ENCODE results near the gene ARRDC3.
"Not testable (repeated sequence)": the region's sequence is repeated elsewhere in the genome, so short reads cannot be mapped to it uniquely, and the experiment has no call there.

ARRDC3 gene

DNA sequence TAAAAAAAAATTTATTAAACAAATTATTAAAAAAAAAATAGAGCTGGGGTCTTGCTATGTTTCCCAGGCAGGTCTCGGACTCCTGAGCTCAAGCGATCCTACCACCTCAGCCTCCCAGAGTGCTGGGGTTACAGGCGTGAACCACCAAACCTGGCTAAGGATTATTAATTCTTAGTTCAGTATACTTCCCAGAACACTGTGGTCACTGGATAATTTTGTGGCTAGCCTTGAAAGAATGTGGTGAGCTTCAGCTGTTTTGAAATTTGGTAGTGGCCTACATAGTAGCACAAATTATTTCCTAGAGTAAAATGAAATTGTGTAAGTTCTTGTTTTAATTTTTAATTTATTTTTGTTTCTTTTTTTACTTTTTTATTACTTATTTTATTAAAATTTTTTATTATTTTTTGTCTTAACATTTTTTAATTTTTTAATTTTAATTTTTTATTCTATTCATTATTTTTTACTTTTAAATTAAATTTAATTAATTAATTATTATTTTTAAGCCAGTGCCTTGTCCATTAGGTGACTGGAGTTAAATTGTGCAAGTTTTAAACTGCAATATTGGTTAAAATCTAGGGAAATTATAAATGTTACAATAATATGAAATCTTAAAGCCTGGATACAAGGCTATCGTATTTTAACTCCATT is 23.0 kb downstream of the ARRDC3 start:
- no peak for DNase-seq (ENCODE audit: low spot score)

DNA sequence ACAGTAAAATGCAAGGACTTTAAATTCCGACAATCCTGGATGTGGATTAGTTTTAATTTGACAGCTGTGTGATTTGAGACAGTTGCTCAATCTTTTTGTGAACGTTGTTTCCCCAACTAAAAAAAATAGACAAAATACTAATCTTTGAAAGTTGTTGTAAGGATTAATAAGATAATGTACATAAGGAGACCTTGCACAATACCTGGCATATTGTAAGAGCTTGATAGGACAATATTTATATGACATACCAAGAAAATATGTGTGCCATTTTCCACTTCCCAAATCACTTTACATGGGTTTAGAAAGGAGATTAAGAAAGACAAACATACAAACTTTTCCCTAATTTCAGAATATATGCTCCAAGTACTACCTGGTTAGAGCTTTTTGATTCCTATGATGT is 25.3 kb downstream of the ARRDC3 start:
- no peak for DNase-seq (ENCODE audit: low spot score)

DNA sequence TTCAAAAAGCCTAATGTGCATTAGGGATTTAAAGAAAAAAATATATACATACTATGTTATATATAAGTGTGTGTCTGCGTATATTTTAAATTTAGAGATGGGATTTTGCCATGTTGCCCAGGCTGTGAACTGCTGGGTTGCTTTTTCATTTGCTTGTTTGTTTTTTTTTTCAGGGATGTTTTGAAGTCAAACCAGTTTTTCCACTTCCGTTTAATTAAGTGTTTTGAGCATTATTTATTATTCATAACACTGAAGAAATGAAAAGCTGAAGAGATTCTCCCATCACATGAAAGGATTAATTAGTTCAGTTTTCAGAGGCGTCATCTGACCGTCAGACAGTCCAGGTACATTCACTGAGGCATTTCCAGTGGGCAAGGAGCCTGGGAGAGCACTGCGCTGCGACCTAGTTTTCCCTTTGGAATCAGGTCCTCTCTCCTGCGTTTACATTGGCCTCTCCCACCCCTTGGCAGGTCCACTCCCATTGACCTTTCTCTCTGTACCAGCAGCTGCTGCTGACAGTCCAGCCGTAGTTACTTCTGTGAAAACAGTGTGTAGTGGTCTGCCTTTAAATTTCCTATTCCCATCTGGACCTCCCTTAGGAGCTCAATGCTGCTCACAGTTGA is 26.0 kb downstream of the ARRDC3 start:
- DNase-seq (ENCODE audit: low spot score), result no peak

DNA sequence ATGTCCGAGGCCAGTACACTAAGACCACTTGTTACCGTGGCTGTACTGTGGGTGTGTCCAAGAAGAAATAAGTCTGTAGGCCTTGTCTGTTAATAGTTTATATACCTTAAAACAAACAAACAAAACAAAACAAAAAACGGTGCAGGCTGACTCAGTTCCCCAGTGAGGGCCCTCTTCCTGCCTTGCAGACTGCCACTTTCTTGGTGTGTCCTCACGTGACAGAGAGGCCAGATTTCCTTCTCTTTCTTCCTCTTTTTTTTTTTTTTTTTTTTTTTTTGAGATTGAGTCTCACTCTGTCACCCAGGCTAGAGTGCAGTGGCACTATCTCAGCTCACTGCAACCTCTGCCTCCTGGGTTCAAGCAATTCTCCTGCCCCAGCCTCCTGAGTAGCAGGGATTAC is 28.2 kb downstream of the ARRDC3 start:
- DNase-seq (ENCODE audit: low spot score), result not testable (repeated sequence)

DNA sequence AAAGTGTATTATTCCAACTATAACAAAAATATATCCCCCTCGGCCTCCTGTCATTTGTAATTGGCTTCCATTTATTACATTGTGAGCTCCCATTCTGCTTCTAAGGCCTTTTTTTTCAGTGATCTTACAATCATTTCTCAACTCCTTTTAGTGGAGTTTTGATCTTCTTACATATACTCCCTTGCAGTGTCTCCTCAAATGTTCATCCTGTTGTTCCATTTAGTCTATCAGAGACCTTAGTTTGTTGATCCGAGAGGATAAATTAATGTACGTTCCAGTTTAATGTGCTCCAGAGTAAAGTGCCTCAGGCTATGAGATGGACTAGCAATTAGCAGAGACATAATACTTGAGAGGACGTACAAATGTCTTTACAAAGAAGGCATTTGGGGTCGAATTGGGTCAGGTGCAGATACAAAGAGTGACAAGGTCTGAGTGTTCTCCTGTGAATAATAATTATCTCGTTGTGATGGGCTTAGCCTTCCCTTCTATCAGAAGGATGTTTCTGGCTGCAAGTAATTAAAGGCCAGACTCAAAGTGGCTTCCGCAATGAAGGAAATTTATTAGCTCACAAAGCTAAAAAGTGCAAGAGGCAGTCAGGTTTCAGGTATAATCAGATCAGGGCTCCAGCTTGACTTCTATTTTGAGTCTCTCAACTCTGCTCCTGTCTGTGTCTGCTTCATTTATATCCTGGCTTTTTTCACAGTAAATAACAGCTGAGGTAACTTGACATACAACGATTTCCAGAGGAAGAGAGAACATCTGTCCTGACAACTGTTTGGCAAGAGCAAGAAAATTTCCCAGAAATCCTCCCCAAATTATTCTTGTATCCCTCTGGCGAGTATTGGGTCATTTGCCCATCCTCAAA is 30.1 kb downstream of the ARRDC3 start:
- no peak for DNase-seq (ENCODE audit: low spot score)

DNA sequence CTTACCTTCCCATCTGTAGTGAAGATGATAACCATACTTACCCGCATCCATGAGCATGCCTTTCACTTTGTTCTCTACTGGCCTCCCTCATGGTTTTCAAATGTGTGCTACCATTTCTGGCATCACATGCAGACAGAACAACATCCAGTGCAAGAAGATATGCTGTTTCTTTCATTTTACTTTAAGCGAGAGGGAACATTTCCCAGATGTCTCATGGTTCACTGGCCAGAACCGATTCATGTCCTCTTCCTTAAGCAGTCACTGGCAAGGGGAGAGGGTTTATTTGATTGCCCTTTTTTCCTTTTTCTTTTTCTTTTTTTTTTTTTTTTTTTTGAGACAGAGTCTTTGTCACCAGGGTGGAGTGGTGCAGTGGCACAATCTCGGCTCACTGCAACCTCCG is 37.7 kb downstream of the ARRDC3 start:
- no peak for DNase-seq (ENCODE audit: low spot score)

DNA sequence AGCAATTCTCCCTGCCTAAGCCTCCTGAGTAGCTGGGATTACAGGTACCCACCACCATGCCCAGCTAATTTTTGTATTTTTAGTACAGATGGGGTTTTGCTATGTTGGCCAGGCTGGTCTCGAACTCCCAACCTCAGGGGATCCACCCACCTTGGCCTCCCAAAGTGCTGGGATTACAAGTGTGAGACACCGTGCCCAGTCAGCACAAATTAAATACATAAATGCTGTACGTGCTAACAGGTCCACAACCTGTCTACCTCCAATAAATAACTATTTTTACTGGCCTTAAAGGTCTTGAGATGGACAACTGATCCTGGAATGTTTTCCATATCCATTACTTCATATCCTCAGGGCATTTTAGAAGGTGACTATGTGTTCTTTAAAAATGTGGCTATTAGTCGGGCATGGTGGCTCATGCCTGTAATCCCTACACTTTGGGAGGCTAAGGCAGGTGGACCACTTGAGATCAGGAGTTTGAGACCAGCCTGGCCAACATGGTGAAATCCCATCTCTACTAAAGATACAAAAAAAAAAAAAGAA is 38.4 kb downstream of the ARRDC3 start:
- not testable (repeated sequence) for DNase-seq (ENCODE audit: low spot score)

DNA sequence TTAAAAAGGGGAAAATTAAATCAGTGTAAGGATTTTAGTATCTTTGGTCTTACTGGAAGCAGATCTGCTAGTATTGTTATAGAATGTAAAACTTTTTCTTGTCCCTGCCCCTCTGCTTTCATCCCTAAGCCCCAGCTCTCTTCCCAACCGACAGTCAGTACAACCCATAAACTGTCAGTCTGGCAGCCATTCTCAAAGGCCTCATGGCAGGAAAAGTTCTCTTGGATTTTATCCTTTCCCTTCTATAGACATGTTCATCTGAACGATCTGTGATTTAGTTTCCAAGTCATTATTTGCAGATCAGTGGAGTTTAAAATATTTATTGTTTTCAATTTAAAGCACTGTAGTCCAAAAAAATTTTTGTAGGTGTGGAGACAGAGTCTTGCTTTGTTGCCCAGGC is 39.2 kb downstream of the ARRDC3 start:
- no peak for DNase-seq (ENCODE audit: low spot score)

DNA sequence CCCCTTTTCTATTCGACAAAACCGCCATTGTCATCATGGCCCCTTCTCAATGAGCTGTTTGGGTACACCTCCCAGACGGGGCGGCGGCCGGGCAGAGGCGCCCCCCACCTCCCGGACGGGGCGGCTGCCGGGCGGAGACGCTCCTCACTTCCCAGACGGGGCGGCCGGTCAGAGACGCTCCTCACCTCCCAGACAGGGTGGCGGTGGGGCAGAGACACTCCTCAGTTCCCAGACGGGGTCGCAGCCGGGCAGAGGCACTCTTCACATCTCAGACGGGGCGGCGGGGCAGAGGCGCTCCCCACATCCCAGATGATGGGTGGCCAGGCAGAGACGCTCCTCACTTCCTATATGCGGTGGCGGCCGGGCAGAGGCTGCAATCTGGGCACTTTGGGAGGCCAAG is 40.2 kb downstream of the ARRDC3 start:
- DNase-seq (ENCODE audit: low spot score), result not testable (repeated sequence)

DNA sequence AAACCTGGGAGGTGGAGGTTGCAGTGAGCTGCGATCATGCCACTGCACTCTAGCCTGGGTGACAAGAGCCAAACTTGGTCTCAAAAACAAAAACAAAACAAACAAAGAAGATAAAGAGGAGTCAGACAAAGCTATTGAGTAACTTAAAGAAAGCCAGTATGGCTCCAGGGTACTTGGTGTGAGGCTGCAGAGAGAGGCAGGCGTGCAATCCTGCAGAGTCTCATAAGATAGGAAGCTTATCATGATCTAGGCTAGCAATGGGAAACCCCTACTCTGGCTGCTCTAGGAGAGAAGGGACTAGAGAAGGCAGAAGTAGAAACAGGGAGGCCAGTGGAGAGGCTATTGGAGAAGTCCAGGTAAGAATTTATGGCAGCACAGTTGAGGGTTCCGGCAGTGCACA is 42.0 kb downstream of the ARRDC3 start:
- DNase-seq (ENCODE audit: low spot score), result no peak

DNA sequence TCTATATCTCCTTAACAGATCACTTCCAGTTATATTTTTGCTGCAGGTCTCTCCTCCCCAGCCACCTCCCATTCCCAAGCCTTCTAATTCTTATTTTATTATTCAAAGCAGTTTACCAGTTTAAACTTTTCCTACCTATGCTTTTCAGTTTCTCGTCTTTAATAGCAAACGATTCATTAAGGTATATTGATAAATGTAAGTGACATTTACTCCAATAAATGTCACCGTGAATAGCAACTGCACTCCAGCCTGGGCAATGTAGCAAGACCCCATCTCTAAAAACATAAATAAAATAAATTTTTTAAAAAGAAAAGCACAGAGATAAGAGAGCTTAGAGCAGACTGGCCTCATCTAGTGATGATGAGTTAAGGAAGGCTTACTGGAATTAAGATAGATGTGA is 42.6 kb downstream of the ARRDC3 start:
- no peak for DNase-seq (ENCODE audit: low spot score)

DNA sequence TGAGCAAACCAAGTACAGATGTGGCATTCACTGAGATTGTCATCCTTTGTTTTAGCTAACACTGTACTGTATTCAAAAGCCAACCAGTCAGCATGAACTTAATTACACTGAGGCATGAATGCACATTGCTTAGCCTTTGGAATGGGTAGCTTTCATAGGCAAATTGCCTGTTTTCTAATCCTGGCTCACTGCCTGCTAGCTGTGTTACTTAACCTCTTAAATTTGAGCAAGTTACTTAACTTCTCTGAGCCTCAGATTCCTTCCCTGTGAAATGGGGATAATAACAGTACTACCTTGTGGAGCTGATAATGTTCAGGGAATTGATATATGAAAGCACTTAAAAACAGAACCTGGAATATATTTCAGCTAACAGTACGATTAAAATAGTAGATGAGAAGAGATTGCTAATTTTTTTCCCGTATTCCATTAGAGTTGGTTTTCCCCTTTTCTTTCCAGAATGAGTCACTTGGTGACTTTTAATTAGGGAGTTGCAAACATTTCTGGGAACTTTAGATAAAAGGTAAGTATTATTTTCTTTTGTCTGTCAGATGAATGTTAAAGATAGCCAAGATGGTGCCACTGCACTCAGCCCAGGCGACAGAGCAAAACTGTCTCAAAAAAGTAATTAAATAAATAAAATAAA is 43.9 kb downstream of the ARRDC3 start:
- DNase-seq (ENCODE audit: low spot score), result peak; percentile 30

DNA sequence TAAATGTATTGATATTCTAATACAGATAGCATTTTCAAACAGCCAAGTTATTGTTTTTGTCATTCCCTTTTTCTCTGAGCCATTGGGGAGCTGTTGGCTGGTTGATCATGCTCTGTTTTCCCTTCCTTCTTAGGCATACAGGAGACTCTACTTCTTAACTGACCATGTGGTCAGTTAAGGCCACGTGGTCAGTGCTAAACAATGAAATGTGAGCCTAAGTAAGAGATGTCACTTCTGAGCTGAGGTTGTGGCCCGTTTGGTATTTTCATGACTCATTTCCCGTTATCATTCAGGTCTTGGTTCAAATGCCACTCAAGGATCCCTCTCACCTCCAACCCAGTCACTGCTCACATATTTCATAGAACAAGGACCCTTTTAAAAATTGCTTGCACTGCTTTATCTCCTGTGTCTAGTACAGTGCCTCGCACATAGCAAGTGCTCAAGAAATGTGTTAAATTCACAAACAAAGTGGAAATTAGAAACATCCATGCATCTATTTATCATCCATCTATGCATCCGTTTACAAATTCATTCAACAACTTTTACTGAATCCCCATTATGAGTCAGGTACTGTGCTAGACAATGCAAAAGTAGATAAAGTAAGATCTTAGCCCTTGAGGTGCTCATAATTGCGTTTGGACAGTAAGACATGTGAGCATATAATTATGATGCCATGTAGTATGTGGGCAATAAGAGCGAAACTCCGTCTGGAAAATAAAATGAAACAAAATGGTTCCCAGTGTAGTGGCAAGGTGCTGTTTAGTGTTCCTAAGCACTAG is 50.7 kb downstream of the ARRDC3 start:
- DNase-seq (ENCODE audit: low spot score), result peak; percentile 47

DNA sequence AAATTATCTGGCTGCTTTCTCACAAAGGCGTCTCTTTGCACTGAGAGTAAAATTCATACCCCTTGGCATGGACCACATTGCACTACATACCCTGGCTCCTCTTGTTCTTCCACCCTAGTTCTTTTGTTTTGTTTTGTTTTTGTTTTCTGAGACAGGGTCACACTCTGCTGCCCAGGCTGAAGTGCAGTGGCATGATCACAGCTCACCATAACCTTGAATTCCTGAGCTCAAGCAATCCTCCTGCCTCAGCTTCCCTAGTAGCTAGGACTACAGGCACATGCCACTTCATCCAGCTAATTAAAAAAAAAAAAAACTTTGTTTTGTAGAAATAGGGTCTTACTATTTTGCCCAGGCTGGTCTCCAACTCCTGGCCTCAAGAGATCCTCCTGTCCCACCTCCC is 51.4 kb downstream of the ARRDC3 start:
- no peak for DNase-seq (ENCODE audit: low spot score)

DNA sequence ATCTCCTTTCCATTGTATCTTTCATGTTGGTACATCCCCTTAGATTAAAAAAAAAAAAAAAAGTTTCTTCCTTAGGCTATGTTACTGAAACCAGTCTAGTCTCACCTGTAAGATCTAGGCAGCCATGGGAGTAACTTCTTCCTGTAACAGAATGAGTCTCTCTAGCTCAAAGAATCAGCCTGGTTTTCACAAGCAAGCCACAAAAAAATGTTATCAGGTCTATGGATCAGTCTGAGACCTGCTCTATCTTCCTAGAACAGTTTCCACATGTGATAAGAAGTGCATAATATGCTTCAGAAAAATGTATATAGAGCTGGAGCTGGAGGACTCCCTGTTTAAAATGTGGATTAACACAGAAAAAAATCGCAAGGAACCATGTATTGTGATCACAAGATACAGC is 53.8 kb downstream of the ARRDC3 start:
- no peak for DNase-seq (ENCODE audit: low spot score)

DNA sequence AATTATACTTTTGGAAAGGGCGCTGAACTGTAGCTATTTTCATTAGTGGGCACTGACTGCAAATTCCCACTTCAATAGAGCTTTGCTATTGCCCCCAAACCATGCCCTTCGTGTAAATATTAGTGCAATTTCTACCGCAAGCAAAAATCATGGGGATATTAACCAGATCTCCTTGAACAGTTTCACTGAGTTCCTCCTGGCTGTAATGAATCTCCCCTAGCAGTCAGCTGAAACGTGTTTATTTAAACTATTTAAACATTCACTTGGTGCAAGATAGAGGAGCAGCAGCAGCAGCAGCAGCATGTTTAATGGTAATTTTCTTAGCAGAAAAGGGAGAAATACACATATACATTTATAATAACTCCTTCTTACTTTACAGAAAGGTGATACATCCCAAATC is 54.4 kb downstream of the ARRDC3 start:
- no peak for DNase-seq (ENCODE audit: low spot score)

DNA sequence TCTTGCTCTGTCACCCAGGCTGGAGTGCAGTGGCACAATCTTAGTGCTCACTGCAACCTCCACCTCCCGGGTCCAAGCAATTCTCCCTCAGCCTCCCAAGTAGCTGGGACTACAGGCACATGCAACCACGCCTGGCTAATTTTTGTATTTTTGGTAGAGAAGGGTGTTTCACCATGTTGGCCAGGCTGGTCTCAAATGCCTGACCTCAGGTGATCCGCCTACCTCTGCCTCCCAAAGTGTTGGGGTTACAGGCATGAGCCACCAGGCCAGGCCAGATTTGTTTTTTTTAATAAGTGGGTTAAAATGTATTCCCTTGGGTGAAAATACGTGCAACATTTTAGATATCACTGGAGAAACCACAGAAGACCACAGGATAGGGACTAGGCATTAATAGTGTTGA is 60.1 kb downstream of the ARRDC3 start:
- DNase-seq (ENCODE audit: low spot score), result not testable (repeated sequence)

DNA sequence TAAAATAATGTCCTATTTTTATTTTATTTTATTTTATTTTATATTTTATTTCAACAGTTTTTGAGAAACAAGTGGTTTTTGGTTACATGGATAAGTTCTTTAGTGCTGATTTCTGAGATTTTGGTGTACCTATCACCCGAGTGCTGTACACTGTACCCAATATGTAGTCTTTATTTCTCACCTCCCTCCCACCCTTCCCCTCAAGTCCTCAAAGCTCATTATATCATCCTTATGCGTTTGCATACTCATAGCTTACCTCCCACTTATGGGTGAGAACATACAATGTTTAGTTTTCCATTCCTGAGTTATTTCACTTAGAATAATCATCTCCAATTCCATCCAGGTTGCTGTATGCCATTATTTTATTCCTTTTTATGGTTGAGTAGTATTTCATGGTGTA is 63.5 kb downstream of the ARRDC3 start:
- no peak for DNase-seq (ENCODE audit: low spot score)

DNA sequence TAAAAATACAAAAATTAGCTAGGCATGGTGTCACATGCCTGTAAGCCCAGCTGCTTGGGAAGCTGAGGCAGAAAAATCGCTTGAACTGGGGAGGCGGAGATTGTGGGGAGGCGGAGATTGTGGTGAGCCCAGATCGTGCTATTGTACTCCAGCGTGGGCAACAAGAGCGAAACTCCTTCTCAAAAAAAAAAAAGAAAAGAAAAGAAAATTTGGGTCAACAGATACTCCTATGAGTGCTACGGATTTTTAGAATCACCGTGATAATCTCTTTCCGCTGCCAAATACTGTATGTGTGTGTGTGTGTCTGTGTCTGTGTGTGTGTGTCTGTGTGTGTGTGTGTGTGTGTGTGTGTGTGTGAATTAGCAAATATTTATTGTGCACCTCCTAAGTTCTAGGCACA is 64.4 kb downstream of the ARRDC3 start:
- DNase-seq (ENCODE audit: low spot score), result no peak

All from AG08395 (cell line).